Measurements from ENCODE around the gene COX7A2L.

The COX7A2L gene

GRCh38 chr2:42340938-42341636 lies 19.9 kb downstream of the COX7A2L start:
- Histone ChIP-seq H2BK5ac (ENCODE audit: low read length) (no peak overlapping the region), H4K8ac (ENCODE audit: low read depth, low read length) (no peak overlapping the region), H4K5ac (ENCODE audit: low read length) (no peak overlapping the region), H3K4me1 (ENCODE audit: control insufficient read depth, low read depth, low read length) (peaks cover 4% of the 10 kb centered on the region), H3K79me1 (ENCODE audit: low read length) (peaks cover 17% of the 10 kb centered on the region), H2AK5ac (ENCODE audit: low read length) (no peak overlapping the region), H3K18ac (ENCODE audit: low read length) (no peak overlapping the region), H3K79me2 (ENCODE audit: control insufficient read depth, insufficient read depth, low read length) (peaks cover 4% of the 10 kb centered on the region), H3K23ac (ENCODE audit: low read length) (no peak overlapping the region), H3K27ac (ENCODE audit: low read depth, low read length) (no peak overlapping the region), H3K27me3 (ENCODE audit: insufficient read depth, low read length, poor library complexity) (no peaks in the 10 kb centered on the region), H3K4me3 (ENCODE audit: low read length) (no peak overlapping the region), H3K36me3 (ENCODE audit: control insufficient read depth, insufficient read depth, low read length) (no peaks in the 10 kb centered on the region), H2BK15ac (replicated peaks; ENCODE audit: low read depth) (no peak overlapping the region), H3K9ac (ENCODE audit: low read length) (no peak overlapping the region), H3K56ac (ENCODE audit: low read length) (no peak overlapping the region), H3K4ac (ENCODE audit: low read depth, low read length) (no peak overlapping the region), H3K4me2 (ENCODE audit: low read length) (no peak overlapping the region), H2BK120ac (ENCODE audit: low read depth, low read length) (no peak overlapping the region)
- DNase-seq: no peak
- no CpG with 5 or more reads among the region's 10 CpGs for WGBS (ENCODE audit: extremely low coverage, insufficient coverage, low lambda C conversion rate)

- Histone ChIP-seq H2AK5ac (ENCODE audit: low read length) (no peak overlapping the region), H2BK120ac (ENCODE audit: low read depth, low read length) (no peak overlapping the region), H3K27ac (ENCODE audit: low read depth, low read length) (no peak overlapping the region), H3K23ac (ENCODE audit: low read length) (no peak overlapping the region), H3K79me2 (ENCODE audit: control insufficient read depth, insufficient read depth, low read length) (peaks cover 4% of the 10 kb centered on the region), H3K18ac (ENCODE audit: low read length) (no peak overlapping the region), H4K8ac (ENCODE audit: low read depth, low read length) (no peak overlapping the region), H3K56ac (ENCODE audit: low read length) (no peak overlapping the region), H3K79me1 (ENCODE audit: low read length) (peaks cover 16% of the 10 kb centered on the region), H2BK5ac (ENCODE audit: low read length) (no peak overlapping the region), H3K4me1 (ENCODE audit: control insufficient read depth, low read depth, low read length) (peaks cover 4% of the 10 kb centered on the region), H4K5ac (ENCODE audit: low read length) (no peak overlapping the region), H3K4me3 (ENCODE audit: low read length) (no peak overlapping the region), H3K27me3 (ENCODE audit: insufficient read depth, low read length, poor library complexity) (no peaks in the 10 kb centered on the region), H3K4me2 (ENCODE audit: low read length) (no peak overlapping the region), H2BK15ac (replicated peaks; ENCODE audit: low read depth) (no peak overlapping the region), H3K9ac (ENCODE audit: low read length) (no peak overlapping the region), H3K4ac (ENCODE audit: low read depth, low read length) (no peak overlapping the region), H3K36me3 (ENCODE audit: control insufficient read depth, insufficient read depth, low read length) (peaks cover 3% of the 10 kb centered on the region)
- WGBS (ENCODE audit: extremely low coverage, insufficient coverage, low lambda C conversion rate): no CpG with 5 or more reads among the region's 23 CpGs
- peak; percentile 18 for DNase-seq
Observed at GRCh38 chr2:42340045-42340937, 20.7 kb downstream of the COX7A2L start.

- DNase-seq: peak; percentile 80
Observed at GRCh38 chr2:42339191-42339912, 21.7 kb downstream of the COX7A2L start.

GRCh38 chr2:42338567-42339190 lies 22.3 kb downstream of the COX7A2L start:
- Histone ChIP-seq H2BK5ac (ENCODE audit: low read length) (no peak overlapping the region), H3K56ac (ENCODE audit: low read length) (no peak overlapping the region), H3K27me3 (ENCODE audit: insufficient read depth, low read length, poor library complexity) (no peaks in the 10 kb centered on the region), H3K79me1 (ENCODE audit: low read length) (peaks cover 15% of the 10 kb centered on the region), H3K36me3 (ENCODE audit: control insufficient read depth, insufficient read depth, low read length) (peaks cover 3% of the 10 kb centered on the region), H3K23ac (ENCODE audit: low read length) (no peak overlapping the region), H4K8ac (ENCODE audit: low read depth, low read length) (no peak overlapping the region), H3K18ac (ENCODE audit: low read length) (no peak overlapping the region), H3K4me2 (ENCODE audit: low read length) (no peak overlapping the region), H3K4me3 (ENCODE audit: low read length) (no peak overlapping the region), H3K79me2 (ENCODE audit: control insufficient read depth, insufficient read depth, low read length) (peaks cover 2% of the 10 kb centered on the region), H2AK5ac (ENCODE audit: low read length) (no peak overlapping the region), H3K9ac (ENCODE audit: low read length) (no peak overlapping the region), H3K4ac (ENCODE audit: low read depth, low read length) (no peak overlapping the region), H3K27ac (ENCODE audit: low read depth, low read length) (no peak overlapping the region), H4K5ac (ENCODE audit: low read length) (no peak overlapping the region), H2BK120ac (ENCODE audit: low read depth, low read length) (no peak overlapping the region), H2BK15ac (replicated peaks; ENCODE audit: low read depth) (no peak overlapping the region), H3K4me1 (ENCODE audit: control insufficient read depth, low read depth, low read length) (peaks cover 4% of the 10 kb centered on the region)
- no CpG with 5 or more reads among the region's 13 CpGs for WGBS (ENCODE audit: extremely low coverage, insufficient coverage, low lambda C conversion rate)
- DNase-seq: peak; percentile 10

More at GRCh38 chr2:42339191-42339912, 21.7 kb downstream of the COX7A2L start:
- H3K23ac ChIP-seq (ENCODE audit: low read length): no peak overlapping the region
- H2BK120ac ChIP-seq (ENCODE audit: low read depth, low read length): no peak overlapping the region
- H2BK15ac ChIP-seq (replicated peaks; ENCODE audit: low read depth): no peak overlapping the region
- no CpG with 5 or more reads among the region's 21 CpGs for WGBS (ENCODE audit: extremely low coverage, insufficient coverage, low lambda C conversion rate)
- no peaks in the 10 kb centered on the region for H3K27me3 ChIP-seq (ENCODE audit: insufficient read depth, low read length, poor library complexity)
- H3K4me1 ChIP-seq (ENCODE audit: control insufficient read depth, low read depth, low read length): peaks cover 4% of the 10 kb centered on the region
- no peak overlapping the region for H3K56ac ChIP-seq (ENCODE audit: low read length)
- H3K9ac ChIP-seq (ENCODE audit: low read length): no peak overlapping the region
- H3K4ac ChIP-seq (ENCODE audit: low read depth, low read length): no peak overlapping the region
- no peak overlapping the region for H2BK5ac ChIP-seq (ENCODE audit: low read length)
- H2AK5ac ChIP-seq (ENCODE audit: low read length): no peak overlapping the region
- H3K79me2 ChIP-seq (ENCODE audit: control insufficient read depth, insufficient read depth, low read length): peaks cover 4% of the 10 kb centered on the region
- no peak overlapping the region for H3K4me2 ChIP-seq (ENCODE audit: low read length)
- peaks cover 3% of the 10 kb centered on the region for H3K36me3 ChIP-seq (ENCODE audit: control insufficient read depth, insufficient read depth, low read length)
- H3K18ac ChIP-seq (ENCODE audit: low read length): no peak overlapping the region
- no peak overlapping the region for H3K4me3 ChIP-seq (ENCODE audit: low read length)
- no peak overlapping the region for H4K5ac ChIP-seq (ENCODE audit: low read length)
- no peak overlapping the region for H4K8ac ChIP-seq (ENCODE audit: low read depth, low read length)
- H3K79me1 ChIP-seq (ENCODE audit: low read length): peaks cover 16% of the 10 kb centered on the region
- H3K27ac ChIP-seq (ENCODE audit: low read depth, low read length): no peak overlapping the region

- no peak overlapping the region for H3K23ac ChIP-seq (ENCODE audit: low read length)
- H3K4me1 ChIP-seq (ENCODE audit: control insufficient read depth, low read depth, low read length): peaks cover 4% of the 10 kb centered on the region
- H3K18ac ChIP-seq (ENCODE audit: low read length): no peak overlapping the region
- no peak overlapping the region for H3K4me2 ChIP-seq (ENCODE audit: low read length)
- no CpG with 5 or more reads among the region's 28 CpGs for WGBS (ENCODE audit: extremely low coverage, insufficient coverage, low lambda C conversion rate)
- H3K79me1 ChIP-seq (ENCODE audit: low read length): peaks cover 13% of the 10 kb centered on the region
- H2BK5ac ChIP-seq (ENCODE audit: low read length): no peak overlapping the region
- no peaks in the 10 kb centered on the region for H3K27me3 ChIP-seq (ENCODE audit: insufficient read depth, low read length, poor library complexity)
- no peak overlapping the region for H3K27ac ChIP-seq (ENCODE audit: low read depth, low read length)
- no peak overlapping the region for H2AK5ac ChIP-seq (ENCODE audit: low read length)
- H4K5ac ChIP-seq (ENCODE audit: low read length): no peak overlapping the region
- H3K36me3 ChIP-seq (ENCODE audit: control insufficient read depth, insufficient read depth, low read length): peaks cover 8% of the 10 kb centered on the region
- no peak overlapping the region for H2BK120ac ChIP-seq (ENCODE audit: low read depth, low read length)
- H3K9ac ChIP-seq (ENCODE audit: low read length): no peak overlapping the region
- H3K56ac ChIP-seq (ENCODE audit: low read length): no peak overlapping the region
- H3K4me3 ChIP-seq (ENCODE audit: low read length): no peak overlapping the region
- no peak overlapping the region for H4K8ac ChIP-seq (ENCODE audit: low read depth, low read length)
- H2BK15ac ChIP-seq (replicated peaks; ENCODE audit: low read depth): no peak overlapping the region
- no peak for DNase-seq
- H3K79me2 ChIP-seq (ENCODE audit: control insufficient read depth, insufficient read depth, low read length): no peaks in the 10 kb centered on the region
- H3K4ac ChIP-seq (ENCODE audit: low read depth, low read length): no peak overlapping the region
Observed at GRCh38 chr2:42337846-42338566, 23.0 kb downstream of the COX7A2L start.
